Adipocyte (in vitro differentiated cells): Measurements from ENCODE around the gene MOSPD3.
A peak's percentile ranks its signal among the peaks of the same experiment; 100 is the strongest.

Experiments used
- DNase-seq: peaks from one replicate; pipeline ENCODE4 v3.0.0-alpha.2; 2015; ENCODE audit warnings: low read depth
- H3K27me3 ChIP-seq: replicated peaks from 2 replicates; pipeline ENCODE4 v1.7.0; 2013; ENCODE audit warnings: mild to moderate bottlenecking, low read length, moderate library complexity; ENCODE audit not compliant: control insufficient read depth, insufficient read depth
- H3K36me3 ChIP-seq: 2 replicates; pipeline ENCODE4 v1.7.0; 2013; ENCODE audit warnings: low read length, mild to moderate bottlenecking, moderate library complexity; ENCODE audit not compliant: control insufficient read depth, insufficient read depth, severe bottlenecking
- H3K4me1 ChIP-seq: 2 replicates; pipeline ENCODE4 v1.7.0; 2013; ENCODE audit warnings: mild to moderate bottlenecking, low read length, moderate library complexity; ENCODE audit not compliant: control insufficient read depth, insufficient read depth
- H3K4me3 ChIP-seq: 2 replicates; pipeline ENCODE4 v1.7.0; 2013; ENCODE audit warnings: mild to moderate bottlenecking, low read length, moderate library complexity
- H3K9ac ChIP-seq: 2 replicates; pipeline ENCODE4 v1.7.0; 2013; ENCODE audit warnings: mild to moderate bottlenecking, low read length, moderate library complexity
- H3K9me3 ChIP-seq: 2 replicates; pipeline ENCODE4 v1.7.0; 2013; ENCODE audit warnings: mild to moderate bottlenecking, low read length, moderate library complexity; ENCODE audit not compliant: control insufficient read depth

MOSPD3 gene

GRCh38 chr7:100577507-100577906 is 34.8 kb upstream of the MOSPD3 start:
- H3K4me1 ChIP-seq: no peaks in the 10 kb centered on the region
- peaks cover 72% of the 10 kb centered on the region for H3K36me3 ChIP-seq
- no peaks in the 10 kb centered on the region for H3K9me3 ChIP-seq
- H3K4me3 ChIP-seq: no peak overlapping the region
- no peak for DNase-seq
- no peaks in the 10 kb centered on the region for H3K27me3 ChIP-seq
- no peak overlapping the region for H3K9ac ChIP-seq

DNA sequence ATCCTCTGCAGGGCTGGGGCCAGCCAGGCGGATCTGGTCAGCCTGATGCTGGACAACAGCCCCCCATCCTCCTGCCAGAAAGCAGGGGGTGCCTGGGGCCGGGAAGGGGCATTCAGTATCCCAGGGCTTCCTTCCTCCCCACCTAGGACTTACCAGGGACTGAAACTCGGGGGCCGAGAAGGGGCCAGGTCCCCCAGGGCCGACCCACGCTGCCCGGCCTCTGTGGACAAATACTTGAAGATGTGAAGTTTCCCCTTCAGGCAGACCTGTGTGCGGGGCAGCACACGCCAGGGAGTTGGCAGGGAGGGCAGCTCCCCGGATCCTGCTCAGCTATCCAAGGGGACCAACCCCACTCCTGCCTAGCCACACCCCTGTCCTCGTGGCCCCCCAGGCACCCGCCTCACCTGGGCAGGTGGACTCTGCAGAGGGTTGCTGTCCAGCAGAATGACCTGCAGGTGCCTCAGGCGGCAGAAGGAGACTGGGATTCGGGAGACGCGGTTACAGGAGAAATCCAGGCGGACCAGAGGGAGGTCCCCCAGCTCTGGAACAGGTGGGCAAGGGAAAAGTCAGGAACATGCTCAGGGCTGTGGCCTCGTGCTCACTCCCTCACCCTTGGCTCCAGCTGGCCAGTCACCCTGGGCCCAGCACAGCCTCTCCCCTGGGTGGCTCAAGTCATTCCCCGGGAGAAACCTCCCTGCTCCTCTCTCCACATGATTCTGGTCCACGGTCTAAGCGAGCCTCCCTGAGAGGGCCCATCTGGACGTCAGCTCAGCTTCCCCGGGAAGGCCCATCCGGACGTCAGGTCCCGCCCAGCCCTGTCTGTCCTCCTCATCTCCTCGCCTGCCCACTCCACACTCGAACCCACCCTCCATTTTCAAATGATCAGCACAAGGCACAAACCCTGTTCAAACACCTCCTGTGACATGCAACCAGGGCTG is 33.8 kb upstream of the MOSPD3 start:
- no peaks in the 10 kb centered on the region for H3K9me3 ChIP-seq
- DNase-seq: no peak
- peaks cover 4% of the 10 kb centered on the region for H3K4me1 ChIP-seq
- H3K27me3 ChIP-seq: no peaks in the 10 kb centered on the region
- peaks cover 72% of the 10 kb centered on the region for H3K36me3 ChIP-seq
- H3K9ac ChIP-seq: no peak overlapping the region
- no peak overlapping the region for H3K4me3 ChIP-seq

- peaks cover 20% of the 10 kb centered on the region for H3K4me1 ChIP-seq
- no peak overlapping the region for H3K4me3 ChIP-seq
- no peak overlapping the region for H3K9ac ChIP-seq
- H3K27me3 ChIP-seq: no peaks in the 10 kb centered on the region
- no peaks in the 10 kb centered on the region for H3K9me3 ChIP-seq
- DNase-seq: no peak
- H3K36me3 ChIP-seq: peaks cover 62% of the 10 kb centered on the region
Measured at GRCh38 chr7:100580466-100581283, 31.7 kb upstream of the MOSPD3 start.

DNA sequence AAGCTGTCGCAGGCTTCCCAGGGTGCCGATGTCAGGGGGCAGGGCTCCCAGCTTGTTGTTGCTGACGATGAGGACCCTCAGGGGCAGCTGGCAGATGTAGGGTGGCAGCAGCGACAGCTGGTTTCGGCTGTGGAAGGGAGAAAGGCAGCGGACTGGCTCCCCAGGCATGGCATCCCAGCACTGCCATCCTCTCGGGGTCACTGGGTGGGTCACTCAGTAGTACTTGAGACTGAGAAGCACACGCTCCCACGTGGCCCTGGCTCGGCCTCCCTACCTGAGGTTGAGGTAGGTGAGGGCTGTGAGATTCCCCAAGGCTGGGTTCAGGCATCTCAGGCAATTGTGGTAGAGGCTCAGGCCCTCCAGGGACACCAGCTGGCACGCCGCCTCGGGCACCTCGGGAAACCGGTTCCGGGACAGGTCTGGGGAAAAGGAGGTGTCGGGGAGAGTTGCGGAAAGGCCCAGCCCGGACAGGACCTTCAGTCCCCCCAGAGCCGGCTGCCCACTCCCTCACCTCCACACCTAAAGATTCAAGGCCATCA is 30.2 kb upstream of the MOSPD3 start:
- Histone ChIP-seq H3K4me3 (no peak overlapping the region), H3K9me3 (no peaks in the 10 kb centered on the region), H3K9ac (no peak overlapping the region), H3K36me3 (peaks cover 48% of the 10 kb centered on the region), H3K4me1 (peaks cover 20% of the 10 kb centered on the region), H3K27me3 (no peaks in the 10 kb centered on the region)
- DNase-seq: no peak

DNA sequence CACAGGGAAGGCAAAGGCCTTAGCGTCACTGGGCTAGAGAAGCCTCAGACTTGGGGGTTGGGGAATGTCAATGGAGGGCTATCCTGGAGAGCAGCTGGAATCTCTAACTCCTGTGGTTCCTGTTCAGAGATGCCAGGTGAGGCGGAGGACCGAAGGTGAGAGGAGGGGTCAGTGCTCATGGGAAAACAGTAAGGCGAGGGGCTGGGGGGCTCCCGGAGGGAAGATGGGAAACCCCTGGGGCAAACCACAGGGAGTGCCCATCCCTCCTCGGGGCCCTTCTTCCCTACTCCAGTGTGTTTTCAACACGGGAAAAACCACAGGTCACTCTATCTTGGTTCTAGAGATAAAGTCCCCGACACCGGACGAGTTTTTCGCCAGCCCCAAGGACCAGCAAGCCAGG is 29.7 kb upstream of the MOSPD3 start:
- H3K4me3 ChIP-seq: no peak overlapping the region
- peaks cover 20% of the 10 kb centered on the region for H3K4me1 ChIP-seq
- DNase-seq: no peak
- H3K9me3 ChIP-seq: no peaks in the 10 kb centered on the region
- H3K27me3 ChIP-seq: no peaks in the 10 kb centered on the region
- peak overlapping the region; percentile 46 for H3K9ac ChIP-seq
- H3K36me3 ChIP-seq: peaks cover 44% of the 10 kb centered on the region

- peaks cover 36% of the 10 kb centered on the region for H3K36me3 ChIP-seq
- H3K4me1 ChIP-seq: peaks cover 20% of the 10 kb centered on the region
- peak overlapping the region; percentile 46 for H3K9ac ChIP-seq
- no peaks in the 10 kb centered on the region for H3K27me3 ChIP-seq
- peak overlapping the region; percentile 3 for H3K4me3 ChIP-seq
- no peak for DNase-seq
- H3K9me3 ChIP-seq: no peaks in the 10 kb centered on the region
Measured at GRCh38 chr7:100583132-100584053, 28.9 kb upstream of the MOSPD3 start.

GRCh38 chr7:100584054-100584682 is 28.2 kb upstream of the MOSPD3 start:
- Histone ChIP-seq H3K9me3 (no peaks in the 10 kb centered on the region), H3K4me3 (peak overlapping the region; percentile 93), H3K36me3 (peaks cover 30% of the 10 kb centered on the region), H3K9ac (peak overlapping the region; percentile 96), H3K27me3 (no peaks in the 10 kb centered on the region), H3K4me1 (peaks cover 20% of the 10 kb centered on the region)
- DNase-seq: peak; percentile 38

- Histone ChIP-seq H3K36me3 (peaks cover 25% of the 10 kb centered on the region), H3K4me1 (peaks cover 20% of the 10 kb centered on the region), H3K27me3 (no peaks in the 10 kb centered on the region), H3K9me3 (no peaks in the 10 kb centered on the region), H3K4me3 (peak overlapping the region; percentile 93), H3K9ac (peak overlapping the region; percentile 96)
- DNase-seq: peak; percentile 74
Measured at GRCh38 chr7:100584683-100585510, 27.4 kb upstream of the MOSPD3 start.

GRCh38 chr7:100585511-100586265 is 26.7 kb upstream of the MOSPD3 start, which contains the start of gene LRCH4:
Gene LRCH4, minus strand, starts transcription at chr7:100586129. Its CDS starts 29 bp downstream, at chr7:100586100.
- Histone ChIP-seq H3K9me3 (no peaks in the 10 kb centered on the region), H3K27me3 (no peaks in the 10 kb centered on the region), H3K9ac (peak within 1 kb of the TSS; percentile 96), H3K36me3 (peaks cover 17% of the 10 kb centered on the region), H3K4me3 (peak within 1 kb of the TSS; percentile 93), H3K4me1 (peaks cover 28% of the 10 kb centered on the region)
- DNase-seq: peak; percentile 59
